ENCODE measurements around the gene MRPL30. TPM values are rescaled to one million over a fixed set of nuclear protein-coding genes. Genes with fewer than 3 reads are reported as not detected.

Gene MRPL30
- total and polyA plus RNA-seq, 2 of the 8 experiments (the other 6 are each of a cell fraction or from before 2014, with no cell fraction given): 22.3 to 46.2 TPM

GRCh38 chr2:99140860-99141109, 40.2 kb upstream of the MRPL30 start (continued):
- no peak for TF ChIP-seq CHD7 (IDR thresholded peaks at IDR 0.05; ENCODE audit: insufficient replicate concordance, low read length)
- no peak for TF ChIP-seq TCF12 (IDR thresholded peaks at IDR 0.05; ENCODE audit: low read depth, low read length)
- no peak for TF ChIP-seq ATF2 (IDR thresholded peaks at IDR 0.05; ENCODE audit: low read length)
- no peak for TF ChIP-seq NANOG (IDR thresholded peaks at IDR 0.05; ENCODE audit: insufficient read depth, low read depth, low read length, poor library complexity, severe bottlenecking)
